Testis (tissue), 2 donors: Measurements from ENCODE around the gene CC2D1A.

Experiments used
- POLR2A ChIP-seq: fragments of 450-650 bp; IDR thresholded peaks from one replicate; pipeline ENCODE4 v1.6.1; 2017; ENCODE audit warnings: antibody characterized with exemption, mild to moderate bottlenecking, moderate library complexity
- TF ChIP-seq, protein P1 (sequence below), 3 experiments: fragments of 450-650 bp in 2 of 3; fragments of 200-600 bp in 1 of 3; sonication (generic) in 1 of 3; IDR thresholded peaks; one replicate each; pipeline ENCODE4 v1.5.1; 2016 to 2019; ENCODE audit warnings: antibody characterized with exemption in 3 of 3, mild to moderate bottlenecking in 2 of 3, moderate library complexity in 1 of 3

DNA sequence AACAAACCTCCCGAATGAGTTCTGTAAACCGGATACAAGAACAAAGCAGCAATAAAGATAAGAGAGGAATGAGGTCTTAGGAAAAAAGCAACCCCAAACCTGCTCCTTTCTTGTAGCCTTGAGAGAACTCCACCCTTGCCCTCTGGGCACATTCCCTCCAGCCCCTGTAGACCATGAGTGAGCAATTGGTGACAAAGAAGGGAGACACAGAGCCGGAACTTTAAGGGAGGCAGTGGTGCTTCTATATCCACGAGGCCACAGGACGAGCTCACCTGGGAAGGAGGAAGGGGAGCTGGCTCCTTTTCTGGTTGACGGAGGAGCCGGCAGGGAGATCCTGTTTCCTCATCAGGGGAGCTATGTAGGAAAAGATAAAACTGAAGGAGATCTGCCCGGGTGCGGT lies 13.1 kb upstream of the CC2D1A start:
- TF ChIP-seq, protein P1, sequence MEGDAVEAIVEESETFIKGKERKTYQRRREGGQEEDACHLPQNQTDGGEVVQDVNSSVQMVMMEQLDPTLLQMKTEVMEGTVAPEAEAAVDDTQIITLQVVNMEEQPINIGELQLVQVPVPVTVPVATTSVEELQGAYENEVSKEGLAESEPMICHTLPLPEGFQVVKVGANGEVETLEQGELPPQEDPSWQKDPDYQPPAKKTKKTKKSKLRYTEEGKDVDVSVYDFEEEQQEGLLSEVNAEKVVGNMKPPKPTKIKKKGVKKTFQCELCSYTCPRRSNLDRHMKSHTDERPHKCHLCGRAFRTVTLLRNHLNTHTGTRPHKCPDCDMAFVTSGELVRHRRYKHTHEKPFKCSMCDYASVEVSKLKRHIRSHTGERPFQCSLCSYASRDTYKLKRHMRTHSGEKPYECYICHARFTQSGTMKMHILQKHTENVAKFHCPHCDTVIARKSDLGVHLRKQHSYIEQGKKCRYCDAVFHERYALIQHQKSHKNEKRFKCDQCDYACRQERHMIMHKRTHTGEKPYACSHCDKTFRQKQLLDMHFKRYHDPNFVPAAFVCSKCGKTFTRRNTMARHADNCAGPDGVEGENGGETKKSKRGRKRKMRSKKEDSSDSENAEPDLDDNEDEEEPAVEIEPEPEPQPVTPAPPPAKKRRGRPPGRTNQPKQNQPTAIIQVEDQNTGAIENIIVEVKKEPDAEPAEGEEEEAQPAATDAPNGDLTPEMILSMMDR (IDR thresholded peaks at IDR 0.05) = no peak
- no peak for TF ChIP-seq POLR2A
